Right lobe of liver (tissue), 6 donors: ENCODE measurements around the gene LGR4. TPM values are rescaled to one million over a fixed set of nuclear protein-coding genes. Genes with fewer than 3 reads are reported as not detected.

ENCODE experiments used
- ATAC-seq, 4 donors: fragments of 200-7000 bp; cut with Tn5 transposase; one replicate each; pipeline ENCODE4 v1.9.1; 2020; ENCODE audit warnings: mild to moderate bottlenecking in 4 of 4, moderate library complexity in 4 of 4
- DNase-seq, 3 donors: peaks; one replicate each; pipeline ENCODE4 v3.0.0-alpha.2; 2020
- H3K27ac ChIP-seq, 3 donors: fragments of 200-600 bp; one replicate each; pipeline ENCODE4 v1.8.0; 2022
- H3K27me3 ChIP-seq, 2 donors: fragments of 200-600 bp; one replicate each; pipeline ENCODE4 v1.8.0; 2022
- H3K36me3 ChIP-seq, 4 donors: fragments of 200-600 bp; sonication (generic) in 1 of 4; one replicate each; pipeline versions ENCODE4 v1.5.1 to v1.8.0; 2017 to 2022; ENCODE audit warnings: control low read depth in 1 of 4
- H3K4me1 ChIP-seq, 4 donors: fragments of 200-600 bp; sonication (generic) in 1 of 4; one replicate each; pipeline versions ENCODE4 v1.5.1 to v1.8.0; 2017 to 2022; ENCODE audit warnings: control low read depth in 1 of 4
- H3K4me3 ChIP-seq, 3 donors: fragments of 200-600 bp; one replicate each; pipeline ENCODE4 v1.8.0; 2022
- H3K9me3 ChIP-seq, 4 donors: fragments of 200-600 bp; sonication (generic) in 1 of 4; one replicate each; pipeline versions ENCODE4 v1.5.1 to v1.8.0; 2017 to 2022; ENCODE audit warnings: control low read depth in 1 of 4
- POLR2A ChIP-seq: fragments of 450-650 bp; IDR thresholded peaks from one replicate; pipeline ENCODE4 v1.6.1; 2017; ENCODE audit warnings: antibody characterized with exemption, mild to moderate bottlenecking
- WGBS: methylation state at CpG from one replicate; pipeline ENCODE4 v1.1.6; 2018; ENCODE audit warnings: low coverage, low lambda C conversion rate; ENCODE audit not compliant: insufficient coverage; ENCODE audit errors: missing lambda C conversion rate; 5-methylcytosine and 5-hydroxymethylcytosine counted together
- intact Hi-C, 2 donors: fragments of 100-400 bp; cut with DNase I; formaldehyde crosslinking; loops; one replicate each; pipeline versions ENCODE4 v1.11.2 to v1.14.1; 2022
- total RNA-seq, 6 experiments: library from RNA; depleted of rRNA in 2 of 6; stranded (reverse); fragments of >200 nt in 2 of 6; fragmentation: NEBNext Ultra II Directional in 3 of 6; extraction: Animal tissue kit (Norgen Biotek cat#: 25700) in 3 of 6; gene quantifications; one replicate each; pipeline versions ENCODE4 v1.1.0 to v1.2.4, GENCODE V29; 2016 to 2023
- TF ChIP-seq, protein P1 (sequence below), 4 donors: fragments of 200-600 bp in 3 of 4; fragments of 450-650 bp in 1 of 4; IDR thresholded peaks; one replicate each; pipeline versions ENCODE4 v1.5.1 to v1.8.0; 2016 to 2022; ENCODE audit warnings: antibody characterized with exemption in 4 of 4, mild to moderate bottlenecking in 2 of 4
- donor health status: DM: no; HTN: yes; CAD: no.
- donor health status: DM: no; HTN: no; CAD: no.
- donor health status: DM: no; HTN: no; CAD: no.
- donor health status: DM: no; HTN: yes; CAD: no.
- donor health status: DM: no; HTN: yes; CAD: no.

Gene LGR4
- total RNA-seq, 6 experiments from 2014 or later, result 32.5 to 46.3 (median 44.1) TPM

GRCh38 chr11:27425814-27426213 is 46.8 kb downstream of the LGR4 start:
- 89% methylated on average over 2 of the region's 2 CpGs for WGBS
- intact Hi-C loops, result no loop called here
- H3K4me3 ChIP-seq, result no peak overlapping the region
- ATAC-seq, result no peak
- no peaks in the 10 kb centered on the region for H3K36me3 ChIP-seq
- H3K4me1 ChIP-seq, result peaks cover 0 to 44% (median 16%) of the 10 kb centered on the region in 4 donors
- no peaks in the 10 kb centered on the region for H3K9me3 ChIP-seq
- no peak for DNase-seq
- no peak for TF ChIP-seq POLR2A
- TF ChIP-seq, protein P1, sequence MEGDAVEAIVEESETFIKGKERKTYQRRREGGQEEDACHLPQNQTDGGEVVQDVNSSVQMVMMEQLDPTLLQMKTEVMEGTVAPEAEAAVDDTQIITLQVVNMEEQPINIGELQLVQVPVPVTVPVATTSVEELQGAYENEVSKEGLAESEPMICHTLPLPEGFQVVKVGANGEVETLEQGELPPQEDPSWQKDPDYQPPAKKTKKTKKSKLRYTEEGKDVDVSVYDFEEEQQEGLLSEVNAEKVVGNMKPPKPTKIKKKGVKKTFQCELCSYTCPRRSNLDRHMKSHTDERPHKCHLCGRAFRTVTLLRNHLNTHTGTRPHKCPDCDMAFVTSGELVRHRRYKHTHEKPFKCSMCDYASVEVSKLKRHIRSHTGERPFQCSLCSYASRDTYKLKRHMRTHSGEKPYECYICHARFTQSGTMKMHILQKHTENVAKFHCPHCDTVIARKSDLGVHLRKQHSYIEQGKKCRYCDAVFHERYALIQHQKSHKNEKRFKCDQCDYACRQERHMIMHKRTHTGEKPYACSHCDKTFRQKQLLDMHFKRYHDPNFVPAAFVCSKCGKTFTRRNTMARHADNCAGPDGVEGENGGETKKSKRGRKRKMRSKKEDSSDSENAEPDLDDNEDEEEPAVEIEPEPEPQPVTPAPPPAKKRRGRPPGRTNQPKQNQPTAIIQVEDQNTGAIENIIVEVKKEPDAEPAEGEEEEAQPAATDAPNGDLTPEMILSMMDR (IDR thresholded peaks at IDR 0.05), result no peak
- no peak overlapping the region for H3K27ac ChIP-seq
- no peaks in the 10 kb centered on the region for H3K27me3 ChIP-seq

DNA sequence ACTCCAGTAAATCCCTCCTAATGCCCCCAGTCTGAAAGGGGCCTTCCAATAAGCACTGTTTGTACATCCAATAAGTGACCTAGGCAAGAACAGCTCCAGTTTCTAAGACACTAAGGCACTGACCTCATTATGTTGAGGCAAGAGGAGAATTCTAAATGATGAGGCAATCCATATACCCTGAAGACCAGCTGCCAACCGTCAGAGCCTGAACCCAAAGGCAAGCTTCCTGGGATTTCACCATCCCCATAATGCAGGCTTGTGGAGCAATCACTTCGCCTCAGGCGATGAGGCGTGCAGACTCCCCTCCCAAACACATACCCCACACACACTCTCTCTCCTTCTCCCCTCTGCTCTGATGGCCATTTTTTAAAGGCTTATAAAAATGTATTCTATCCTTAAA is 49.5 kb downstream of the LGR4 start:
- DNase-seq (peak; percentile 42 to 62 (median 62)), ATAC-seq (peak; percentile 74 to 92 (median 86))
- Histone ChIP-seq H3K4me3 (no peak overlapping the region), H3K9me3 (no peaks in the 10 kb centered on the region), H3K27me3 (no peaks in the 10 kb centered on the region), H3K4me1 (peaks cover 0 to 34% (median 13%) of the 10 kb centered on the region in 4 donors), H3K36me3 (peaks cover 0 to 3% (median 0%) of the 10 kb centered on the region in 4 donors), H3K27ac (peak overlapping the region; percentile 28 to 66 (median 51))
- WGBS, result 44% methylated on average over 4 of the region's 4 CpGs
- intact Hi-C loops, result no loop called here
- no peak for TF ChIP-seq POLR2A
- TF ChIP-seq, protein P1 (IDR thresholded peaks at IDR 0.05), result no peak

- intact Hi-C loops, result no loop called here
- no peak for TF ChIP-seq POLR2A
- TF ChIP-seq, protein P1 (IDR thresholded peaks at IDR 0.05), result no peak
- no peak overlapping the region for H3K4me3 ChIP-seq
- WGBS, result 22% methylated on average over 9 of the region's 9 CpGs
- ATAC-seq, result peak; percentile 30 to 60 (median 56)
- H3K9me3 ChIP-seq, result no peaks in the 10 kb centered on the region
- no peaks in the 10 kb centered on the region for H3K27me3 ChIP-seq
- peak overlapping the region; percentile 28 to 66 (median 51) for H3K27ac ChIP-seq
- H3K36me3 ChIP-seq, result peaks cover 0 to 3% (median 0%) of the 10 kb centered on the region in 4 donors
- peaks cover 0 to 30% (median 13%) of the 10 kb centered on the region in 4 donors for H3K4me1 ChIP-seq
- no peak for DNase-seq
Observed at GRCh38 chr11:27421819-27422494, 50.6 kb downstream of the LGR4 start.

DNA sequence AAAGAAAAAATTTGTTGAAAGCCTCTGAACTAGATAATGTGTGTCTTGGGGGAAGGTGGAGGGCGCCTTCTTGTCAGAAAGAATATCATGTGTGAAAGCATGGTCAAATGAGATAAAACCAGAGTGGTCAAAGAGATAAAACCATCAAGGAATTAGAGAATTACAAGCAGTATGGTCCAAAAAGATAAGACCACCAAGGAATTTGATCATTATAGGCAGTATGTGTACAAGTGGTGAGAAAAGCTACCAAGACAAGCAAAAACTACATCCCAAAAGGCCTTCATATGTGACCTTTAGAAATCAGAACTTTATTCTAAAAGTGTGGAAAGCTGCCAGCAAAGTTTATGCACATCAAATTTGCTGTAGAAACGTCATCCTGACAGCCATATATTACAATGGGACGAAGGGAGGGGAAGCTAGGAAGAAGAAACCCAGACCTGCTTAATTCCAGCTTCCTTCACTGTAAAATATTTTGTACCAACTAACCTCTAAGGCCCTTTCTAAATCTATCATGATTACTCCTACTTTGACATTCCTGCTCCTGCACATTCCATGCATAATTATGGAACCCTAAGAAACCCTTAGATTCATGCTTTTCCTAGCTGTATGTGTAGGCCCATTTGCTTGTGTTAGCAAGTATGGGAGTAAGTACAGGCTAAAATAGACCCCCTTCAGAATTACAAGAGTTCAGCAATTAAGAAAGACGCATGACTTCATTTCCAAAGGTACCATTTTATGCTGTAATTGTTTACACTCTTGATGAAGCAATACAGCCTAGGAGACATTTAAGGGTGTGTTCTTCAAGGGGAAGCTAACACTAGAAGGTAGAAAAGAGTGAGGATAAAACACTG is 51.6 kb downstream of the LGR4 start:
- no peak overlapping the region for H3K4me3 ChIP-seq
- H3K27me3 ChIP-seq, result no peaks in the 10 kb centered on the region
- intact Hi-C loops, result no loop called here
- peak overlapping the region; percentile 28 to 66 (median 51) for H3K27ac ChIP-seq
- no peaks in the 10 kb centered on the region for H3K9me3 ChIP-seq
- peaks cover 0 to 3% (median 0%) of the 10 kb centered on the region in 4 donors for H3K36me3 ChIP-seq
- WGBS, result 51% methylated on average over 4 of the region's 4 CpGs
- DNase-seq (no peak), ATAC-seq (peak in 2 of 4 donors; percentile 20 to 25)
- no peak for TF ChIP-seq POLR2A
- TF ChIP-seq, protein P1 (IDR thresholded peaks at IDR 0.05), result no peak
- H3K4me1 ChIP-seq, result peaks cover 0 to 40% (median 13%) of the 10 kb centered on the region in 4 donors
